Activated B cell treated with CpG ODN at 0.5 μM for 24 hours (primary cell): ENCODE data around the gene CREB3L2. TPM values are rescaled to one million over a fixed set of nuclear protein-coding genes. Genes with fewer than 3 reads are reported as not detected.
A peak's percentile ranks its signal among the peaks of the same experiment; 100 is the strongest.

Experiments used
- ATAC-seq: fragments of 200-7000 bp; cut with Tn5 transposase; one replicate; pipeline ENCODE4 v1.10.0; 2021; ENCODE audit warnings: low read depth, mild to moderate bottlenecking, moderate library complexity
- CTCF ChIA-PET: fragments of 350-600 bp; sonication (Branson Sonifier 250); formaldehyde crosslinking; loops from one replicate; lab custom pipeline; 2021; ENCODE audit warnings: antibody characterized with exemption; lab: Charles Lee
- POLR2A ChIA-PET: fragments of 350-600 bp; sonication (Branson Sonifier 250); formaldehyde crosslinking; loops from one replicate; lab custom pipeline; 2021; ENCODE audit warnings: antibody characterized with exemption; lab: Charles Lee
- DNase-seq: peaks from one replicate; pipeline ENCODE4 v3.0.0; 2022
- H3K27ac Mint-ChIP-seq: one replicate; pipeline ENCODE4 v1.8.0; 2020; ENCODE audit warnings: mixed read lengths
- H3K27me3 Mint-ChIP-seq: one replicate; pipeline ENCODE4 v1.8.0; 2021; ENCODE audit warnings: mixed read lengths
- H3K36me3 Mint-ChIP-seq: one replicate; pipeline ENCODE4 v1.8.0; 2021; ENCODE audit warnings: low read depth, mixed read lengths
- H3K4me1 Mint-ChIP-seq: one replicate; pipeline ENCODE4 v1.8.0; 2021; ENCODE audit warnings: mixed read lengths
- H3K4me3 Mint-ChIP-seq: one replicate; pipeline ENCODE4 v1.8.0; 2020; ENCODE audit warnings: mild to moderate bottlenecking, mixed read lengths
- H3K9me3 Mint-ChIP-seq: one replicate; pipeline ENCODE4 v1.8.0; 2020; ENCODE audit warnings: mixed read lengths
- intact Hi-C: fragments of 100-400 bp; cut with micrococcal nuclease; formaldehyde crosslinking; loops from one replicate; pipeline ENCODE4 v1.15.1; 2024
- total RNA-seq: library from RNA; stranded (reverse); gene quantifications from 2 replicates; pipeline ENCODE4 v1.2.3, GENCODE V29; 2022
- TF ChIP-seq, protein P1 (sequence below): fragments of 200-600 bp; IDR thresholded peaks from one replicate; pipeline ENCODE4 v1.8.0; 2022; ENCODE audit warnings: antibody characterized with exemption, mild to moderate bottlenecking

Gene CREB3L2
- total RNA-seq, 1 donor from 2014 or later, result 21.7 TPM

DNA sequence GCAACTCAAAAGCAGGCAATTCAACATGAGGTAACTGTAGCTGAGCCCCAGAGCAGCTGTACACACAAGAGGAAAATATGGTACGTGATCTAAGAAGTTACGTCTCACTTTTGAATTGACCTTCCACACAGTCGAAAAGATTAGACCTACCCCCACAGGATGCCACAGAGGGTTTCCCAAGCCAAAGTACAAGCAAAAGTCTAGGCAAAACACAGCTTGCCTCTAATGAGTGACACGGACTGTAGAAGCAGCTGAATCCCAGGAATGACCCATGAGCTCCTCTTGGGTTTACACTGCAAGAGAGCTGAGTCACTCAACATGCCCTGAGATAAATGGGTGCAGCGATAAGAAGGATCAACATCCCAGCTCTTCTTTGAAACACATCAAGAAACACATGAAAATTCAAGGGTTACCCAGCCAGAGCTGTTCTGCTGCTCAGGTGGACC is 9.8 kb downstream of the CREB3L2 start:
- ATAC-seq (no peak), DNase-seq (no peak)
- CTCF ChIA-PET, result interaction anchor here (0.7 to 1.4 kb wide), 4 partner anchors 10 to 57 kb away, joined by 3 to 8 read pairs (median 6); partner anchors contain the start of gene CREB3L2
- TF ChIP-seq, protein P1, sequence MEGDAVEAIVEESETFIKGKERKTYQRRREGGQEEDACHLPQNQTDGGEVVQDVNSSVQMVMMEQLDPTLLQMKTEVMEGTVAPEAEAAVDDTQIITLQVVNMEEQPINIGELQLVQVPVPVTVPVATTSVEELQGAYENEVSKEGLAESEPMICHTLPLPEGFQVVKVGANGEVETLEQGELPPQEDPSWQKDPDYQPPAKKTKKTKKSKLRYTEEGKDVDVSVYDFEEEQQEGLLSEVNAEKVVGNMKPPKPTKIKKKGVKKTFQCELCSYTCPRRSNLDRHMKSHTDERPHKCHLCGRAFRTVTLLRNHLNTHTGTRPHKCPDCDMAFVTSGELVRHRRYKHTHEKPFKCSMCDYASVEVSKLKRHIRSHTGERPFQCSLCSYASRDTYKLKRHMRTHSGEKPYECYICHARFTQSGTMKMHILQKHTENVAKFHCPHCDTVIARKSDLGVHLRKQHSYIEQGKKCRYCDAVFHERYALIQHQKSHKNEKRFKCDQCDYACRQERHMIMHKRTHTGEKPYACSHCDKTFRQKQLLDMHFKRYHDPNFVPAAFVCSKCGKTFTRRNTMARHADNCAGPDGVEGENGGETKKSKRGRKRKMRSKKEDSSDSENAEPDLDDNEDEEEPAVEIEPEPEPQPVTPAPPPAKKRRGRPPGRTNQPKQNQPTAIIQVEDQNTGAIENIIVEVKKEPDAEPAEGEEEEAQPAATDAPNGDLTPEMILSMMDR, result no peak
- Mint-ChIP-seq H3K27me3 (no peaks in the 10 kb centered on the region), H3K36me3 (peaks cover 2% of the 10 kb centered on the region), H3K9me3 (no peaks in the 10 kb centered on the region), H3K27ac (peak overlapping the region; percentile 8), H3K4me3 (no peak overlapping the region), H3K4me1 (peaks cover 30% of the 10 kb centered on the region)
- POLR2A ChIA-PET, result interaction anchor here (1.4 to 1.9 kb wide), 2 partner anchors 9 to 10 kb away, joined by 3 to 4 read pairs; partner anchors contain the start of gene CREB3L2
- intact Hi-C loops, result no loop called here

DNA sequence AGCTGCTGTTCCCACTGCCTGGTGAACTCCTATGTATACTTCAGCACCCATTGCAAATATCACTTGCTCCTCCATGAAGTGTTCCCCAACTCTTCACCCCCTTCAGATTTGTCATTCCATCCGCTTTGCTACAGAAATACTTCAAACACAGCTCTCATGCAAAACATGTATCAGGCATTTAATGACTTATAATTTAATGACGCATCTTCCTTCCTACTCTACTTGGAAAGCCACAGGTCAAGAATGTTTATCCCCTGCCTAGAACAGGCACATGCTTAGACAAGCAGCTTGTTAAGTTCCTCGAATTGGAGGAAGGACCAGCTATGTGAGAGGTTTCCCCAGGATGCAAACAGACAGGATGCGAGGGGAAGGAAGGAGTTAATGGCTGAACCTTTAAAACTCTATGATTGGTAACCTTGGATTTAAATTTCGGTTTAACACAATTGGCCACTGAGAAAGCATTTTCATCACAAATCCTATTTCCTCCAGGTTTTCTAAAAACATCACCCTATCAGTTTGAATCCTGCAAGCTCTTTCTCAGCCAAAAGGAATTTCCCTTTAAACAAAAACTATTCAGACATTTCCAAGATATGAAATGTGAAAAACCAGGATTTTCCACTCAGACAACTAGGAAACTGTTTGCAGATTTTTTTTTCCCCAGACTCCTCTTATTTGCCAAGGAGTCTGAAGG is 11.5 kb downstream of the CREB3L2 start:
- H3K4me3 Mint-ChIP-seq, result no peak overlapping the region
- H3K9me3 Mint-ChIP-seq, result no peaks in the 10 kb centered on the region
- intact Hi-C loops, result no loop called here
- TF ChIP-seq, protein P1, result no peak
- ChIA-PET POLR2A (interaction anchor here (0.7 kb wide), 1 partner anchor 12 kb away, joined by 3 read pairs; the partner anchor contains the start of gene CREB3L2), CTCF (no interaction called here)
- no peaks in the 10 kb centered on the region for H3K27me3 Mint-ChIP-seq
- H3K4me1 Mint-ChIP-seq, result peaks cover 18% of the 10 kb centered on the region
- ATAC-seq, result no peak
- no peak for DNase-seq
- no peak overlapping the region for H3K27ac Mint-ChIP-seq
- H3K36me3 Mint-ChIP-seq, result peaks cover 2% of the 10 kb centered on the region

DNA sequence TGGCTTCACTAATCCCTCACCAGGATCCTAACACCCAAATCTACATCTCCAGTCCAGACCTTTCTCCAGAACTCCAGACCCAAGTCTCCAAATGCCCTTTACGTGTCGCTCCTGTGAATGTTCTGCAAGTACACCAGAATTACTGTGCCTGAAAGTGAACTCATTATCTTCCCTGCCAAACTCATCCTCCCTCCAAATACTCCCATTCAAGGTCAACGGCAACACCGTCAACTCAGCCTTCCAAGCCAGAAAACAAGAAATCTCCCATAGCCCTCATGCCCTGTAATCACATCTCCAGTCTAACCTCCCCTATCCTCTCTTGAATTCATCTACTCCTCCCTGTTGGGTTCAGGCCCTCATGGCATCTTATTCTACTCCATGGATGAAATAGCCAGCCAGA is 12.3 kb downstream of the CREB3L2 start:
- POLR2A ChIA-PET, result no interaction called here

DNA sequence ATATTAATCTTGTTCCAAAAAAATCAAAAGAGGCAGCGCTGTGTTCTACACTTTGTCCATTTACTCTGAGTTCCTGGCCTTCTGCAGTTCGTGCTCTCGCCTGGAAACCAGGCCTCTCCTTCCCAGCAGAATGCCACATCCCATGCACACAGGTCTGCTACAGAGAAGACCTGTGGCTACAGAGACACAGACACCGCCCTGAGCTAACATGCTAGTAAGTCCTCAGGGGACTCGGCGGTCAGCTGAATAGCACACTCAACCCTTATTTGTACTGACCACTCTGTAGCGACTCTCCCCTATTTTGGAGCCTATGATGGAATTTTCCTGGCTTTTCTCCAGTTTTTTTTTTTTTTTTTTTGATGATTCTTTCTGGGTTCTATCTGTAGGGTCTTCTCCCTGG is 12.8 kb downstream of the CREB3L2 start:
- TF ChIP-seq, protein P1, result no peak
- no peaks in the 10 kb centered on the region for H3K27me3 Mint-ChIP-seq
- H3K4me1 Mint-ChIP-seq, result peaks cover 18% of the 10 kb centered on the region
- ChIA-PET CTCF (no interaction called here), POLR2A (interaction anchor here (0.6 kb wide), 1 partner anchor 19 kb away, joined by 6 read pairs; no protein-coding TSS in a partner anchor)
- H3K9me3 Mint-ChIP-seq, result no peaks in the 10 kb centered on the region
- no peak overlapping the region for H3K4me3 Mint-ChIP-seq
- no peak for DNase-seq
- peaks cover 2% of the 10 kb centered on the region for H3K36me3 Mint-ChIP-seq
- no peak overlapping the region for H3K27ac Mint-ChIP-seq
- ATAC-seq, result no peak
- intact Hi-C loops, result loop anchor here (5.0 kb wide), 1 partner anchor 52 kb away; no protein-coding TSS in a partner anchor

More for the DNA sequence above, 12.3 kb downstream of the CREB3L2 start:
- DNase-seq (no peak), ATAC-seq (no peak)
- H3K4me3 Mint-ChIP-seq, result no peak overlapping the region
- no peaks in the 10 kb centered on the region for H3K9me3 Mint-ChIP-seq
- intact Hi-C loops, result loop anchor here (5.0 kb wide), 1 partner anchor 52 kb away; no protein-coding TSS in a partner anchor
- no peaks in the 10 kb centered on the region for H3K27me3 Mint-ChIP-seq
- H3K36me3 Mint-ChIP-seq, result peaks cover 2% of the 10 kb centered on the region
- no peak overlapping the region for H3K27ac Mint-ChIP-seq
- CTCF ChIA-PET, result no interaction called here
- TF ChIP-seq, protein P1, result no peak
- H3K4me1 Mint-ChIP-seq, result peaks cover 18% of the 10 kb centered on the region

DNA sequence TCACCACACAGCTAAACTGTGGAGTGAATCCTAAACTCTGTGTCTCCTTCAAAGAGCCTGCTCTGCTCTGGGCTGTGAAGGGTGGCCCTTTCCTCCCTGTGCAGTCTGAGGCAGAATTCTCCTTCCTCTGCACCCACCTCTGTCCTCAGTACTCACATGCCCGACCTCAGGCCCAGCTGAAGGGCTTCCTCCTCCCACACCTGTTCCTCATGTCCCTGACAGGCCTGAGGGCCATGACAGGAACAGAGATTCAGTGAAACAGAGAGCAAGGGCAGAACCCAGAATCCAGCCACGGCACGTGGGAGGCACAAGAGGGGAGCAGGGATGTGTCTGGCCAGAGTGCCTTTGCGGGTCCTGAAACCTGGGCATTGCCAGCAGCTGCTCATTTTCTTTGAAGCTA is 13.9 kb downstream of the CREB3L2 start:
- DNase-seq (no peak), ATAC-seq (peak; percentile 18)
- peaks cover 2% of the 10 kb centered on the region for H3K36me3 Mint-ChIP-seq
- no peak overlapping the region for H3K4me3 Mint-ChIP-seq
- ChIA-PET CTCF (interaction anchor here (0.7 kb wide), 1 partner anchor 174 kb away, joined by 4 read pairs; no protein-coding TSS in a partner anchor), POLR2A (interaction anchor here (2.5 kb wide), 1 partner anchor 13 kb away, joined by 15 read pairs; the partner anchor contains the start of gene CREB3L2)
- H3K9me3 Mint-ChIP-seq, result no peaks in the 10 kb centered on the region
- TF ChIP-seq, protein P1, result no peak
- no peaks in the 10 kb centered on the region for H3K27me3 Mint-ChIP-seq
- intact Hi-C loops, result loop anchor here (5.0 kb wide), 1 partner anchor 51 kb away; no protein-coding TSS in a partner anchor
- peaks cover 16% of the 10 kb centered on the region for H3K4me1 Mint-ChIP-seq
- H3K27ac Mint-ChIP-seq, result no peak overlapping the region
